GM12878 (cell line): ENCODE results near the gene LENG1. TPM values are rescaled to one million over a fixed set of nuclear protein-coding genes. Genes with fewer than 3 reads are reported as not detected.
A peak's percentile ranks its signal among the peaks of the same experiment; 100 is the strongest.

Experiments
- ATAC-seq: fragments of 200-7000 bp; cut with Tn5 transposase; 3 replicates; pipeline ENCODE4 v1.9.1; 2020; ENCODE audit warnings: mild to moderate bottlenecking, moderate library complexity
- BruUV-seq: library from RNA; stranded (reverse); fragments of 400-500 nt; replicated peaks from 2 replicates; lab custom pipeline; 2021; lab: Mats Ljungman, UMichigan
- CTCF ChIA-PET: fragments of 300-600 bp; sonication (Branson Sonifier 250); formaldehyde crosslinking; extraction: SDS; loops from one replicate; lab custom pipeline; 2021; ENCODE audit warnings: inconsistent platforms; lab: Yijun Ruan, JAX
- POLR2A ChIA-PET: fragments of 350-600 bp; formaldehyde crosslinking; extraction: SDS; loops from one replicate; lab custom pipeline; 2021; ENCODE audit warnings: inconsistent platforms; lab: Charles Lee
- RAD21 ChIA-PET: fragments of 300-600 bp; sonication (Branson Sonifier 250); formaldehyde crosslinking; loops from one replicate; lab custom pipeline; 2023; ENCODE audit warnings: antibody characterized with exemption; ENCODE audit not compliant: unreplicated experiment; lab: Charles Lee
- SMC1A ChIA-PET: fragments of 300-600 bp; sonication (Branson Sonifier 250); formaldehyde crosslinking; loops from one replicate; lab custom pipeline; 2023; ENCODE audit not compliant: unreplicated experiment, uncharacterized antibody; lab: Charles Lee
- DNase-seq: peaks from one replicate; pipeline ENCODE4 v3.0.0-alpha.2; 2011; ENCODE audit warnings: low read depth, low spot score
- FAIRE-seq: peaks from 3 replicates; lab custom pipeline; 2011; peaks lifted over from hg19 to GRCh38; lab: Jason Lieb, UNC
- H2AFZ ChIP-seq: 2 replicates; pipeline ENCODE4 v1.6.0; 2011; ENCODE audit warnings: low read depth, low read length, control low read depth; ENCODE audit not compliant: control insufficient read depth
- H3K27ac ChIP-seq: 2 replicates; pipeline ENCODE4 v1.5.1; 2011; ENCODE audit warnings: control low read depth; ENCODE audit not compliant: control insufficient read depth, insufficient read depth
- H3K27me3 ChIP-seq, 2 experiments: replicated peaks in 1 of 2; 2 replicates each; pipeline versions ENCODE4 v1.6.0 to v1.6.1; 2011; ENCODE audit warnings: low read length in 1 of 2; ENCODE audit not compliant: control insufficient read depth in 2 of 2, insufficient read depth in 2 of 2
- H3K36me3 ChIP-seq, 2 experiments: 2 replicates each; pipeline ENCODE4 v1.5.1; 2011; ENCODE audit warnings: low read length in 1 of 2; ENCODE audit not compliant: control insufficient read depth in 2 of 2, insufficient read depth in 2 of 2
- H3K4me1 ChIP-seq: 2 replicates; pipeline ENCODE4 v1.6.1; 2011; ENCODE audit warnings: mild to moderate bottlenecking, low read length, moderate library complexity, mixed read lengths; ENCODE audit not compliant: control insufficient read depth, insufficient read depth
- H3K4me2 ChIP-seq: 2 replicates; pipeline ENCODE4 v1.6.0; 2011; ENCODE audit warnings: control low read depth; ENCODE audit not compliant: control insufficient read depth, insufficient read depth
- H3K4me3 ChIP-seq: fragments of 200-600 bp; sonication (generic); 2 replicates; pipeline ENCODE4 v1.5.1; 2016
- H3K79me2 ChIP-seq: 2 replicates; pipeline ENCODE4 v1.6.0; 2011; ENCODE audit warnings: low read length; ENCODE audit not compliant: control insufficient read depth, insufficient read depth
- H3K9ac ChIP-seq: 2 replicates; pipeline ENCODE4 v1.8.0; 2011; ENCODE audit warnings: low read length, control low read depth, mixed read lengths; ENCODE audit not compliant: control insufficient read depth, insufficient read depth
- H3K9me3 ChIP-seq: replicated peaks from 3 replicates; pipeline ENCODE4 v1.5.1; 2011; ENCODE audit warnings: mild to moderate bottlenecking, low read length; ENCODE audit not compliant: control insufficient read depth, insufficient read depth
- H4K20me1 ChIP-seq: 2 replicates; pipeline ENCODE4 v1.6.0; 2011; ENCODE audit not compliant: control insufficient read depth, insufficient read depth
- CBX5 ChIP-seq: sonication (generic); IDR thresholded peaks from 2 replicates; pipeline ENCODE4 v1.6.1; 2016; ENCODE audit warnings: low read depth, moderate library complexity, mild to moderate bottlenecking, inconsistent platforms
- DPF2 ChIP-seq: fragments of 450-650 bp; IDR thresholded peaks from 2 replicates; pipeline ENCODE4 v1.6.1; 2017; ENCODE audit warnings: mild to moderate bottlenecking
- NKRF ChIP-seq: fragments of 450-650 bp; conservative IDR thresholded peaks from 2 replicates; pipeline ENCODE4 v1.6.1; 2017; ENCODE audit warnings: mild to moderate bottlenecking, moderate library complexity
- NR2C2 ChIP-seq: IDR thresholded peaks from 2 replicates; pipeline ENCODE4 v1.6.1; 2011; ENCODE audit warnings: borderline replicate concordance, low read depth; ENCODE audit not compliant: control insufficient read depth, insufficient read length
- PAX8 ChIP-seq: fragments of 450-650 bp; IDR thresholded peaks from 2 replicates; pipeline ENCODE4 v1.6.1; 2017; ENCODE audit warnings: mild to moderate bottlenecking, moderate library complexity
- PKNOX1 ChIP-seq: fragments of 450-650 bp; IDR thresholded peaks from 2 replicates; pipeline ENCODE4 v1.6.1; 2016; ENCODE audit warnings: mild to moderate bottlenecking
- POLR2AphosphoS2 ChIP-seq: IDR thresholded peaks from 2 replicates; pipeline ENCODE4 v1.6.1; 2011; ENCODE audit warnings: low read depth, mild to moderate bottlenecking, low read length, improper control_type of control experiment, moderate library complexity
- RAD21 ChIP-seq: IDR thresholded peaks from 2 replicates; pipeline ENCODE4 v1.6.1; 2011; ENCODE audit warnings: mild to moderate bottlenecking, low read depth, low read length, moderate library complexity; ENCODE audit not compliant: insufficient read depth
- RFX5 ChIP-seq: IDR thresholded peaks from 2 replicates; pipeline ENCODE4 v1.6.1; 2011; ENCODE audit warnings: low read depth, low read length, improper control_type of control experiment
- SPI1 ChIP-seq: IDR thresholded peaks from 2 replicates; pipeline ENCODE4 v1.6.1; 2011; ENCODE audit warnings: low read depth, mild to moderate bottlenecking, low read length, moderate library complexity, borderline replicate concordance; ENCODE audit not compliant: insufficient read depth
- TARDBP ChIP-seq: IDR thresholded peaks from 2 replicates; pipeline ENCODE4 v1.6.1; 2016; ENCODE audit warnings: borderline replicate concordance
- TCF7 ChIP-seq: IDR thresholded peaks from 2 replicates; pipeline ENCODE4 v1.6.1; 2014; ENCODE audit warnings: antibody characterized with exemption, borderline replicate concordance
- WGBS: methylation state at CpG from one replicate; pipeline ENCODE4 v1.1.6; 2016; ENCODE audit warnings: low lambda C conversion rate; ENCODE audit not compliant: insufficient replicate concordance, insufficient coverage; ENCODE audit errors: missing lambda C conversion rate; 5-methylcytosine and 5-hydroxymethylcytosine counted together
- in situ Hi-C: fragments of 300-500 bp; cut with MboI; formaldehyde crosslinking; loops from 9 replicates; pipeline ENCODE4 v1.14.3; 2018; ENCODE audit warnings: mixed read lengths
- intact Hi-C: fragments of 100-400 bp; cut with micrococcal nuclease; formaldehyde crosslinking; loops from one replicate; pipeline ENCODE4 v1.14.2; 2022; ENCODE audit not compliant: unreplicated experiment
- polyA plus RNA-seq, 11 experiments: library from polyadenylated mRNA; depleted of rRNA in 4 of 11; unstranded in 6 of 11; stranded (reverse) in 5 of 11; fragments of >200 nt; fragmentation: Nextera tagmentation in 4 of 11; fragmentation: Illumina TruSeq in 1 of 11; extraction: Ambion mirVana in 4 of 11; extraction: Trizol in 1 of 11; gene quantifications; 1 replicate in 1 of 11; 2 replicates in 10 of 11; pipeline versions ENCODE4 v1.2.1 to v1.2.3, GENCODE V29; 2011 to 2016; ENCODE audit warnings: inconsistent platforms in 2 of 11, missing spikeins in 2 of 11, low read depth in 1 of 11
- total RNA-seq, 4 experiments: library from RNA; depleted of rRNA in 3 of 4; stranded (reverse); fragments of >200 nt in 3 of 4; fragmentation: Illumina TruSeq in 1 of 4; extraction: Trizol in 1 of 4; gene quantifications; 2 replicates each; pipeline versions ENCODE4 v1.2.1 to v1.2.3, GENCODE V29; 2013 to 2021
- TF ChIP-seq, protein P1 (sequence below): IDR thresholded peaks from 2 replicates; pipeline ENCODE4 v1.6.1; 2011; ENCODE audit warnings: low read depth, mild to moderate bottlenecking, low read length, moderate library complexity, borderline replicate concordance; ENCODE audit errors: extremely low read depth

LENG1 gene
- total and polyA plus RNA-seq, 10 of the 15 experiments (the other 5 are each of a cell fraction or from before 2014, with no cell fraction given), result 0.21 to 10.8 (median 5.8) TPM

GRCh38 chr19:54206030-54206830 is 46.7 kb upstream of the LENG1 start (continued):
- TF ChIP-seq TARDBP (no peak), SPI1 (no peak)

DNA sequence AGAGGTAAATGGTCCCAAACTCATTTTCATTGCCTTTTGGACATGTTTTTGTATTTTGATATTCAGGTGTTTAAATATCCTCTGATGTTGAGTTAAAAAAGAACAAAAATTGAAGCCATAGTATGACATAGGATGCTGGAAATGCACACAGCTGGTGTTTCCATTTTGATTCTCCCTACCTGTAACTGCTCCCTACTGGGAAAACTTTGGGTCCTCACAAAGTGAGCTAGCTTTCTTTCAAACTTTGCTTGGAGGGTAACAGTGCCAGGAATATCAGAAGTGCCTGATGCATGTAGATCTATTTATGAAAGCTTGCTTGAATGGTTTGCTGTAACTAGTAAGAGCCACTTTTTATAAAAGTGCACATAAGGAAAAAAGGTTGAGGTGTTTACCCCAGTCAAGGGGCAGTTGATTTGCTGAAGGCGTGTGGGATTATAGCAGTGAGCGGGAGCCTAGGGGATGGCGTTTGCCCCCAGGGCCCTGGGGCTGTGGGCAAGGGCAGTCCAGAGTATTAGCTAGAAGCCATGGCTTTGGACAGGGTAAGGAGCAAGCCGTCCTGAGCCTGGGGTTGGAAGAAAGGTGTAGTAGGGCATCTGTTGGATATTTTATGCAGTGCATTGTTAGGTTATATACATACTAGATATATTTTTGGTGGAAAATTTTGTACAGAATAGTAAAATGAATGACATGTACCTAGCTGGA is 45.4 kb upstream of the LENG1 start:
- ChIA-PET SMC1A (interaction anchor here (0.7 to 1.6 kb wide), 3 partner anchors 12 to 16 kb away, joined by 3 to 9 read pairs (median 3); partner anchors contain the start of gene MBOAT7), POLR2A (interaction anchor here (0.6 to 7.7 kb wide), 2 partner anchors 14 to 44 kb away, joined by 9 to 100 read pairs; partner anchors contain the start of genes MBOAT7 and TSEN34), RAD21 (interaction anchor here (1.0 kb wide), 1 partner anchor 15 kb away, joined by 3 read pairs; the partner anchor contains the start of gene MBOAT7), CTCF (interaction anchor here (0.6 to 1.1 kb wide), 6 partner anchors 16 to 185 kb away, joined by 3 to 4 read pairs (median 4); no protein-coding TSS in a partner anchor)
- no peak overlapping the region for H2AFZ ChIP-seq
- peak overlapping the region; percentile 91 for H3K4me2 ChIP-seq
- no TSS peak for BruUV-seq
- H3K4me1 ChIP-seq, result peaks cover 55% of the 10 kb centered on the region
- intact Hi-C loops (no loop called here), in situ Hi-C loops (no loop called here)
- H3K9me3 ChIP-seq, result no peaks in the 10 kb centered on the region
- WGBS, result 64% methylated on average over 4 of the region's 4 CpGs
- peak overlapping the region; percentile 92 for H3K4me3 ChIP-seq
- peak overlapping the region; percentile 5; the same call in 1 of the 2 replicates for H3K9ac ChIP-seq
- DNase-seq, result no peak
- H3K27me3 ChIP-seq, result no peaks in the 10 kb centered on the region
- H3K79me2 ChIP-seq, result peaks cover 62% of the 10 kb centered on the region
- H3K27ac ChIP-seq, result no peak overlapping the region
- H3K36me3 ChIP-seq, result peaks cover 25 to 34% of the 10 kb centered on the region in 2 experiments
- no peak for ATAC-seq
- peaks cover 20% of the 10 kb centered on the region for H4K20me1 ChIP-seq
- no peak for FAIRE-seq
- TF ChIP-seq TCF7 (no peak), POLR2AphosphoS2 (no peak), DPF2 (no peak), NKRF (no peak), RAD21 (no peak), PAX8 (no peak), PKNOX1 (no peak), CBX5 (no peak), NR2C2 (no peak), RFX5 (no peak)
- TF ChIP-seq, protein P1, sequence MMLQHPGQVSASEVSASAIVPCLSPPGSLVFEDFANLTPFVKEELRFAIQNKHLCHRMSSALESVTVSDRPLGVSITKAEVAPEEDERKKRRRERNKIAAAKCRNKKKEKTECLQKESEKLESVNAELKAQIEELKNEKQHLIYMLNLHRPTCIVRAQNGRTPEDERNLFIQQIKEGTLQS, result no peak
